ENCODE results near the gene SMG9. TPM values are rescaled to one million over a fixed set of nuclear protein-coding genes. Genes with fewer than 3 reads are reported as not detected.

SMG9 gene
- total RNA-seq, 1 experiment from 2014 or later, result 90.6 TPM

GRCh38 chr19:43690890-43691289 is 63.9 kb downstream of the SMG9 start:
- Histone ChIP-seq H3K27ac (ENCODE audit: low read depth, low read length, poor library complexity, severe bottlenecking) (no peak overlapping the region), H3K36me3 (ENCODE audit: insufficient read depth, low read length, poor library complexity, severe bottlenecking) (no peaks in the 10 kb centered on the region), H3K4me1 (ENCODE audit: insufficient read depth, low read length, poor library complexity, severe bottlenecking) (no peaks in the 10 kb centered on the region), H3K4me3 (ENCODE audit: low read depth, low read length, poor library complexity, severe bottlenecking) (no peak overlapping the region), H3K27me3 (replicated peaks; ENCODE audit: insufficient read depth, low read depth, low read length, poor library complexity) (no peaks in the 10 kb centered on the region), H3K9me3 (ENCODE audit: low read depth, low read length, poor library complexity, severe bottlenecking) (peaks cover 15% of the 10 kb centered on the region)
- CTCF ChIA-PET, result no interaction called here
- POLR2A ChIA-PET (ENCODE audit: low non-redundant PET), result no interaction called here
- intact Hi-C loops (cut with micrococcal nuclease; ENCODE audit: unreplicated experiment), result no loop called here
- TF ChIP-seq CTCF (conservative IDR thresholded peaks at IDR 0.05; ENCODE audit: low read depth, low read length) (no peak), EZH2 (IDR thresholded peaks at IDR 0.05; ENCODE audit: borderline replicate concordance, low read depth, low read length, poor library complexity, severe bottlenecking) (no peak)
- DNase-seq (ENCODE audit: low spot score), result no peak
- BruUV-seq (replicated peaks), result no TSS peak

GRCh38 chr19:43690444-43690843 is 64.3 kb downstream of the SMG9 start:
- CTCF ChIA-PET, result no interaction called here
- no TSS peak for BruUV-seq (replicated peaks)
- intact Hi-C loops (cut with micrococcal nuclease; ENCODE audit: unreplicated experiment), result no loop called here

GRCh38 chr19:43688059-43688701 is 66.6 kb downstream of the SMG9 start:
- DNase-seq (ENCODE audit: low spot score), result no peak
- Histone ChIP-seq H3K4me1 (ENCODE audit: insufficient read depth, low read length, poor library complexity, severe bottlenecking) (no peaks in the 10 kb centered on the region), H3K36me3 (ENCODE audit: insufficient read depth, low read length, poor library complexity, severe bottlenecking) (no peaks in the 10 kb centered on the region), H3K27me3 (replicated peaks; ENCODE audit: insufficient read depth, low read depth, low read length, poor library complexity) (no peaks in the 10 kb centered on the region), H3K27ac (ENCODE audit: low read depth, low read length, poor library complexity, severe bottlenecking) (no peak overlapping the region), H3K4me3 (ENCODE audit: low read depth, low read length, poor library complexity, severe bottlenecking) (no peak overlapping the region), H3K9me3 (ENCODE audit: low read depth, low read length, poor library complexity, severe bottlenecking) (peaks cover 15% of the 10 kb centered on the region)
- intact Hi-C loops (cut with micrococcal nuclease; ENCODE audit: unreplicated experiment), result no loop called here
- BruUV-seq (replicated peaks), result no TSS peak
- ChIA-PET POLR2A (ENCODE audit: low non-redundant PET) (interaction anchor here (0.6 kb wide), 2 partner anchors 17 to 20 kb away, joined by 3 to 5 read pairs; no protein-coding TSS in a partner anchor), CTCF (no interaction called here)
- TF ChIP-seq EZH2 (IDR thresholded peaks at IDR 0.05; ENCODE audit: borderline replicate concordance, low read depth, low read length, poor library complexity, severe bottlenecking) (no peak), CTCF (conservative IDR thresholded peaks at IDR 0.05; ENCODE audit: low read depth, low read length) (no peak)

More at GRCh38 chr19:43690444-43690843, 64.3 kb downstream of the SMG9 start:
- H3K36me3 ChIP-seq (ENCODE audit: insufficient read depth, low read length, poor library complexity, severe bottlenecking), result no peaks in the 10 kb centered on the region
- H3K27me3 ChIP-seq (replicated peaks; ENCODE audit: insufficient read depth, low read depth, low read length, poor library complexity), result no peaks in the 10 kb centered on the region
- POLR2A ChIA-PET (ENCODE audit: low non-redundant PET), result no interaction called here
- peaks cover 15% of the 10 kb centered on the region for H3K9me3 ChIP-seq (ENCODE audit: low read depth, low read length, poor library complexity, severe bottlenecking)
- H3K4me1 ChIP-seq (ENCODE audit: insufficient read depth, low read length, poor library complexity, severe bottlenecking), result no peaks in the 10 kb centered on the region
- TF ChIP-seq CTCF (conservative IDR thresholded peaks at IDR 0.05; ENCODE audit: low read depth, low read length), result no peak
- no peak for TF ChIP-seq EZH2 (IDR thresholded peaks at IDR 0.05; ENCODE audit: borderline replicate concordance, low read depth, low read length, poor library complexity, severe bottlenecking)
- H3K4me3 ChIP-seq (ENCODE audit: low read depth, low read length, poor library complexity, severe bottlenecking), result no peak overlapping the region
- no peak for DNase-seq (ENCODE audit: low spot score)
- no peak overlapping the region for H3K27ac ChIP-seq (ENCODE audit: low read depth, low read length, poor library complexity, severe bottlenecking)
